MG63 (cell line): ENCODE results near the gene DCUN1D2. TPM values are rescaled to one million over a fixed set of nuclear protein-coding genes. Genes with fewer than 3 reads are reported as not detected.

Experiments
- DNase-seq: peaks from one replicate; pipeline ENCODE4 v3.0.0-alpha.2; 2020
- H3K27me3 ChIP-seq: fragments of 250-450 bp; sonication (Bioruptor Pico); 2 replicates; pipeline ENCODE4 v1.5.1; 2020; ENCODE audit warnings: mild to moderate bottlenecking, moderate library complexity
- H3K36me3 ChIP-seq: fragments of 250-450 bp; sonication (Bioruptor Pico); 2 replicates; pipeline ENCODE4 v1.5.1; 2020; ENCODE audit warnings: mild to moderate bottlenecking, moderate library complexity
- H3K4me3 ChIP-seq: fragments of 250-450 bp; sonication (Bioruptor Pico); 2 replicates; pipeline ENCODE4 v1.5.1; 2020; ENCODE audit warnings: mild to moderate bottlenecking, moderate library complexity
- H3K9me3 ChIP-seq: fragments of 250-450 bp; sonication (Bioruptor Pico); 2 replicates; pipeline ENCODE4 v1.5.1; 2020; ENCODE audit warnings: mild to moderate bottlenecking, moderate library complexity
- total RNA-seq: library from RNA; depleted of rRNA; stranded (reverse); fragments of >200 nt; shearing (Covaris generic); gene quantifications from 2 replicates; pipeline ENCODE4 v1.2.3, GENCODE V29; 2014; ENCODE audit warnings: low replicate concordance

DCUN1D2 gene
- total RNA-seq, 1 experiment from 2014 or later: 6.8 TPM

DNA sequence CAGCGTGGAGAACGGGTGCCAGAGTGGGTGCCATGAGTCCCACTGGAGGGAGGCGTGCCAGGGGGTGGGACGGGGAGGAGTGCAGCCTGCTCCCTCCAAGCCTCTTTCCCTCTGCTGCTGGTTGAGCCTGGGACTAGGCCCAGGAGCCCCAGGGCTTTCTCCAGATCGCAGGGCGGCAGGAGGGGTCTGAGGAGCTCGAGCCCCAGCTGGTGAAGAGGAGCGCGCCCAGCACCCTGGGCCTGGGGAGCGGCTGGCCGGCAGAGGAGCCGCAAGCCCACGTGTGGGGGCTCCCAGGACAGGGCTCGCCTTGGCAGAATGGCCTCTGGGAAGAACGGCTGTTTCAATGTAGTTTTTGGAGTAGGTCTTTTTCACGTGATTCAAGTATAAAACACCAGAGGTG lies 12.2 kb upstream of the DCUN1D2 start:
- Histone ChIP-seq H3K36me3 (peaks cover 82% of the 10 kb centered on the region), H3K27me3 (no peaks in the 10 kb centered on the region), H3K4me3 (no peak overlapping the region), H3K9me3 (no peaks in the 10 kb centered on the region)
- no peak for DNase-seq

DNA sequence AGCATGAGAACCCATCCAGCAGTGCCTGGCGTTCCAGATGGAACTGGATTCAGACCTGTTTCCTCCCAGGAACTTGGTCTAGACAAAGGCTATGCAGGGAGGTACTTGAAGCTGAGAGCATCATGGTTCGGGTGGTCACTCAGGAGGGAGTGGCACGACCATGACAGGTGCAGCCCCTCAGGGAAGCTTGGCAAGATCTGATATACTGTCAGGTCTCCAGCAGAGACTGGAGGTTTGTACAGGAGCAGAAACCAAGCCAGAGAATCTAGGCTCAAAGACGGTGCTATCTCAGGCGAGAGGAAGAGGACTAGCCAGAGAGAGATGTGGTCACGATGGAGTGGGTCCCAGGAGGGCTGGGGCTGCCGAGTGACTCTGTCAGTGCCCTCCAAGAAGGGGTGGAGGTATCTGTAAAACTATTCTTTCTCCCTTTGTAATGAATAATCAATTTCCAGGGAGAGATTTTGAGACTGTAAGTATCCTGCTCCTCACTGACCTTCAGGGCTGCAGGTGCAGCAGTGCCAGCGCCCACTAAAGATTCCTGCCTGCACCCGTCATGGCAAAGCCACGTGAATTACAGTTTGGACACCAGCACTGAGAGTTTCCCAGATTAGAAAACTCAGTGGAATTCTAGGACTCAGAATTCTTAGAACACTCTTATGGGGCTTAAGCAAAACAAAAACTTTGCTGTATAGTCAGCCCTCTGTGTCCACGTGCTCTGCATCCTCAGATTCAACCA lies 10.2 kb upstream of the DCUN1D2 start:
- Histone ChIP-seq H3K36me3 (peaks cover 93% of the 10 kb centered on the region), H3K9me3 (no peaks in the 10 kb centered on the region), H3K4me3 (no peak overlapping the region)

DNA sequence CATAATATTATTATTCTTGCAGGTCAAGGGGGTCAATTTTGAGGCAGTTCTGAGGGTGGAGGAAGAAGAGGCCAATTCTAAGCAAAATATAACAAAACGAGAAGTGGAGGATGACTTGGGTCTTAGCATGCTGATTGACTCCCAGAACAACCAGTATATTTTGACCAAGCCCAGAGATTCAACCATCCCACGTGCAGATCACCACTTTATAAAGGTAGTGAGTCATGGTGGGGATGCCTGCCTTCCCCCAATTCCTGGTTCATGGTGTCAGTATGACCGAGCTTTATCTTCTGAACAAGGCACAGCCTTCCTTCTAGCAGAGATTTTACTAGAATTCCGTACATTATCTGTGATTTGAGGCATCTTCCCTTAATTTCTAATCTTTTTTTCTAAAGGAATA lies 9.4 kb upstream of the DCUN1D2 start:
- H3K36me3 ChIP-seq: peaks cover 96% of the 10 kb centered on the region
- no peak for DNase-seq

More for the DNA sequence above, 10.2 kb upstream of the DCUN1D2 start:
- H3K27me3 ChIP-seq: no peaks in the 10 kb centered on the region
- no peak for DNase-seq

DNA sequence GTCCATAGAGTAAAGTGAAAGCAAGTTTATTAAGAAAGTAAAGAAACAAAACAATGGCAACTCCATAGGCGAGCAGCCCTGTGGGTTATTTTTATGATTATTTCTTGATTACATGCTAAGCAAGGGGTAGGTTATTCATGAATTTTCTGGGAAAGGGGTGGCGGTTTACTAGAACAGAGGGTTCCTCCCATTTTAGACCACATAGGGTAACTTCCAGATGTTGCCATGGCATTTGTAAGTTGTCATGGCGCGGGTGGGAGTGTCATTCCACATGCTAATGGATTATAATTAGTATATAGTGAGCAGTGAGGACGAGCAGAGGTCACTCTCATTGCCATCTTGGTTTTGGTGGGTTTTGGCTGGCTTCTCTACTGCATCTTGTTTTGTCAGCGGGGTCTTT lies 8.4 kb upstream of the DCUN1D2 start:
- no peaks in the 10 kb centered on the region for H3K9me3 ChIP-seq
- H3K27me3 ChIP-seq: no peaks in the 10 kb centered on the region
- peaks cover 95% of the 10 kb centered on the region for H3K36me3 ChIP-seq
- DNase-seq: no peak
- no peak overlapping the region for H3K4me3 ChIP-seq

More for the DNA sequence above, 9.4 kb upstream of the DCUN1D2 start:
- Histone ChIP-seq H3K4me3 (no peak overlapping the region), H3K9me3 (no peaks in the 10 kb centered on the region), H3K27me3 (no peaks in the 10 kb centered on the region)

DNA sequence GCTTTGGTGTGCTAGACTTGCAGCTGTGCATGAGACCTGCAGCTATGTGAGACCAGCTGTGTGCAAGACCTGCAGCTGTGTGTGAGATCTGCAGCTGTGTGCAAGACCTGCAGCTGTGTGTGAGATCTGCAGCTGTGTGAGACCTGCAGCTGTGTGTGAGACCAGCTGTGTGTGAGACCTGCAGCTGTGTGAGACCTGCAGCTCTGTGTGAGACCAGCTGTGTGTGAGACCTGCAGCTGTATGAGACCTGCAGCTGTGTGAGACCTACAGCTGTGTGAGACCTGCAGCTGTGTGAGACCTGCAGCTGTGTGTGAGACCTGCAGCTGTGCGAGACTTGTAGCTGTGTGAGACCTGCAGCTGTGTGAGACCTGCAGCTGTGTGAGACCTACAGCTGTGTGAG lies 6.7 kb upstream of the DCUN1D2 start:
- peaks cover 84% of the 10 kb centered on the region for H3K36me3 ChIP-seq
- no peaks in the 10 kb centered on the region for H3K27me3 ChIP-seq
- H3K9me3 ChIP-seq: no peaks in the 10 kb centered on the region
- no peak overlapping the region for H3K4me3 ChIP-seq
- DNase-seq: no peak

DNA sequence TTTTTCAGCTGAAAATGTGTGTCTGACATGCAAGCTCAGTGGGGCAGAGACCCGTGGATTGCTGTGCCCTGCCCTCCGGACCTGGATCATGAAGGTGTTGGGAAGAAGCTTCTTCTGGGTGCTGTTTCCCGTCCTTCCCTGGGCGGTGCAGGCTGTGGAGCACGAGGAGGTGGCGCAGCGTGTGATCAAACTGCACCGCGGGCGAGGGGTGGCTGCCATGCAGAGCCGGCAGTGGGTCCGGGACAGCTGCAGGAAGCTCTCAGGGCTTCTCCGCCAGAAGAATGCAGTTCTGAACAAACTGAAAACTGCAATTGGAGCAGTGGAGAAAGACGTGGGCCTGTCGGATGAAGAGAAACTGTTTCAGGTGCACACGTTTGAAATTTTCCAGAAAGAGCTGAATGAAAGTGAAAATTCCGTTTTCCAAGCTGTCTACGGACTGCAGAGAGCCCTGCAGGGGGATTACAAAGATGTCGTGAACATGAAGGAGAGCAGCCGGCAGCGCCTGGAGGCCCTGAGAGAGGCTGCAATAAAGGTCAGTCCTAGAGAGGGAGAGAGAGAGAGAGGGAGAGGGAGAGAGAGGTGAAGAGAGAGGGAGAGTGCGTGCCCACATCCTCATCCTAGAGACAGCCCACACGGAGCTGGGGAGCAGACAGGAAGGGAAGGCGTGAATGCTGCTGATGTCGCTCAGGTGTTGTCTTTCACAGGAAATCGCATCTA lies 5.1 kb upstream of the DCUN1D2 start:
- Histone ChIP-seq H3K9me3 (no peaks in the 10 kb centered on the region), H3K27me3 (no peaks in the 10 kb centered on the region), H3K4me3 (no peak overlapping the region), H3K36me3 (peaks cover 71% of the 10 kb centered on the region)
- DNase-seq: no peak

DNA sequence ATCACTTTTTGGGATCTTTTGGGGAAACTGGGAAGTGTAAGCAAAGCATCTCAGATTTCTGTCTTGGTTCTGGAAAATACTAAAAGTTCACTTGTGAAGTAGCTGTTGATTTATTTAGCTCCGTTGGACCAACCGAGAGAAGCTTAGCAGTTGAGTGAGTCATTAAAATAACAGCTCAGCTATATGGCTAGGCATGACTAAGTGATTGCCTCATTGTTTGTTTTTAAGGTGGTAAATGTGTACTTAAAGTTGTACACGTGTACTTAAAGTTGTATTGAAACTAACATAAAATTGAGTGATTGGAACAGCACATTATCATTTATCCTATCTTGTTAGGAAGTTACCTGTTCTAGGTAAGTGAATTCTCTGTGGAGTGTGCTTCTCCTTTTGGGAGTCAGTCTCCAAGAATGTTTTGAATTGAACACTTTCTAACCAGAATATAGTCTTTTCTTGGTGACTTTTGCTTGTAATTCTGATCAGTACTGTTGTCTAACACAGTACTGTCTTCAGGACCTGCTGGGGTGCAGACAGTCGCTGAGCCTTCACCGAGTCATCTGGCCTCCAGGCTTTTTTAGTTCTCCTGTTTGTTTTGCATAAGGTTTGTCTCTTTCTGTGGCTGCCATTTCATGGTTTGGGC lies 2.9 kb upstream of the DCUN1D2 start:
- Histone ChIP-seq H3K27me3 (no peaks in the 10 kb centered on the region), H3K36me3 (peaks cover 50% of the 10 kb centered on the region), H3K9me3 (no peaks in the 10 kb centered on the region), H3K4me3 (peak overlapping the region; percentile 88)
- DNase-seq: peak; percentile 25

DNA sequence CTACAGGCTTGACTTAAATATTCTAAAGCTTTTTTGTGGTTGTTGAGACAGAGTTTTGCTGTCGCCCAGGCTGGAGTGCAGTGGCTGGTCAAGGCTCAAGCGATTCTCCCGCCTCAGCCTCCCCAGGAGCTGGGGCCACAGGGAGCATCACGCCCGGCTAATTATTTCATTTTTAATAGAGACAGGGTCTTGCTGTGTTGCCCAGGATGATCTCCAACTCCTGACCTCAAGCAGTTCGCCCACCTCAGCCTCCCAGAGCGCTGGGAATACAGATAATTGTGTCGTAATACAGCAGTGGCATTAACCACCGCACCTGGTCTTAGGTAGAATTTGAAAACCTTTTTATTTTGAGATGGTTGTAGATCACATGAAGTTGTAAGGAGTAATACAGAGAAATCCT lies 1.5 kb upstream of the DCUN1D2 start:
- H3K9me3 ChIP-seq: no peaks in the 10 kb centered on the region
- DNase-seq: no peak

DNA sequence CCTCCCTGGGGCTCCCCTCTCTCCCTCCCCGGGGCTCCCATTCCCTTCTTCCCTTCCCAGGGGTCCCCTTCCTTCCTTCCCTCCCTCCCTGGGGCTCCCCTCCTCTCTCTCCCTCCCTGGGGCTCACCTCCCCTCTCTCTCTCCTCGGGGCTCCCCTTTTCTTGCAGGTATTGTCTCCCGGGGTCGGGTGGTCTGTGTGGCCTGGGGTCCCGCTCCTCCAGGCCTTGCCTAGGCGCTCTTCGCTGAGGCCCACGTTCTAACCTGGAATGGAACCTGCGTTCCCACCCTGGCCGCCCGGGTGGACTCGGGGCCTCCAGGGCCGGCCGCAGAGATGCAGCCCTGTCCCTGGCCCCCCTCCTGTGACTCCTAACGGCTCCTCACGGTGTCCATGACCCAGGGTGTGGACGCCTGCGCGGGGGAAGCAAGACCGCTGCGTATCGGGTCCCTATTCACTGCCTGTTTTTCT lies 940 bp upstream of the DCUN1D2 start:
- no peaks in the 10 kb centered on the region for H3K9me3 ChIP-seq

More for the DNA sequence above, 1.5 kb upstream of the DCUN1D2 start:
- H3K36me3 ChIP-seq: peaks cover 42% of the 10 kb centered on the region
- no peaks in the 10 kb centered on the region for H3K27me3 ChIP-seq
- H3K4me3 ChIP-seq: peak overlapping the region; percentile 88

DNA sequence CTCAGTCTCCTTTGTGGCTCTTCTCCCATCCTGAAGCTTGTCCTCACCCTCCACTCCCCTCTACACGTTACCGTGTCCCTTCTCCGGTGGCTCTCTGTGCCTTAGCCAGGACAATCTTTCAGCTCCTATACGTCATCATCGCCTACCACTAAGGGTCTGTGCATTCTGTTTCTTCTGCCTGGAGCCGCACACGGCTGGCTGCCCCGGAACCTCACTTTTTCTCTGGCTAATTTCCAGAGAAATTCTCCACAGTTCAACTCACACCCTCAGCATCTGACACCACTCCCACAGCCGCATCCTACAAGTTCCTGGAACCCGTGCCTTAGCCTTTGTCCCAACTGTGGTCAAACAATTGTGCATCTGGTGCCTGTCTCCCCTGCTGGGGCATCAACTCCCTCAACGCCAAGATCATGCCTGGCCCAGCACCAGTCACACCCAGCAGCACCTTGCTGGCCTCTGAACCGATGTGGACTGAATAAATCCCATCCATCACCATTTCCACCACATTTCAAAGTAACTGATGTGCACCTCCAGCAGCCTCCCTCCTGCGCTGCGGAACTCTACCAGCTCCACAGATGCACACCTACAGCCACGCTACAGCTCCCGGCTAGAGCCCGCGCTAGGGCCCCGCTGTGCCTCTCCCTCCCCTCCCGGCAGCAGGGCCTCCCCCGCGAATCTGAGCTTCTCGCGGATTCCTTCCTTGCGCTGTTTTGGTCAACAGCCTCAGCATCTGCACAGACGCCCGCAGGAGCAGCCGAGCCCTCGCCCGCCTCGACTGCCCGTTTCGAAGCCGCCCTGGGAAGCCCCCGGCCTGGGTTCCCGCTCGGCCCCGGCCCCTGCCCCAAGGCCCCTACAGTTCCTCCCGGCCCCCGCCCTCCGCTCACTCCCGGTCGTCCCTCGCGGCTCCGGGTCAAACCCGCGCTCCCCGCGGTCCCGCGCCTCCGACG lies 689 bp downstream of the DCUN1D2 start:
- no peaks in the 10 kb centered on the region for H3K9me3 ChIP-seq
- DNase-seq: peak; percentile 39
- H3K36me3 ChIP-seq: peaks cover 20% of the 10 kb centered on the region
- H3K4me3 ChIP-seq: peak overlapping the region; percentile 88
- H3K27me3 ChIP-seq: no peaks in the 10 kb centered on the region

More for the DNA sequence above, 940 bp upstream of the DCUN1D2 start:
- Histone ChIP-seq H3K36me3 (peaks cover 37% of the 10 kb centered on the region), H3K27me3 (no peaks in the 10 kb centered on the region), H3K4me3 (peak overlapping the region; percentile 88)
- DNase-seq: peak; percentile 43

DNA sequence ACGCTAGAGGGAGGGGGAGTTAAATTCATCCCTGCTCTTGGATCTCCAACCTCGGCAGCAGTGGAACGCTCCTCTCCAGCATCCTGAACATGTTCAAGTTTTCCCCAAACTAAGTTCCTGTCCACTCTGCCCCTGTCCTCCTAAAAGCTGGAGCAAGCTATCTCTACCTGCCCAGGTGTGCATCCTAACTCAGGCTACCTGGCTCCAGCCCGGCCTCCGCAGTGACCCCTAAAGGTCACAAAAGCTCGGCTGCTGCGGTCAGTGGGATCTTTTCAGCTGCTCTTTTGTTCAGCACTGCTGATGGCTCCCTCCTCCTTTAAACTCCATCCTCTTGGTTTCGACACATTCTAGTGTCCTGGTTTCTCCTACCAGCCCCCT lies 1.4 kb downstream of the DCUN1D2 start:
- H3K9me3 ChIP-seq: no peaks in the 10 kb centered on the region
- H3K27me3 ChIP-seq: no peaks in the 10 kb centered on the region
- H3K4me3 ChIP-seq: peak overlapping the region; percentile 88
- no peak for DNase-seq
- H3K36me3 ChIP-seq: peaks cover 15% of the 10 kb centered on the region

DNA sequence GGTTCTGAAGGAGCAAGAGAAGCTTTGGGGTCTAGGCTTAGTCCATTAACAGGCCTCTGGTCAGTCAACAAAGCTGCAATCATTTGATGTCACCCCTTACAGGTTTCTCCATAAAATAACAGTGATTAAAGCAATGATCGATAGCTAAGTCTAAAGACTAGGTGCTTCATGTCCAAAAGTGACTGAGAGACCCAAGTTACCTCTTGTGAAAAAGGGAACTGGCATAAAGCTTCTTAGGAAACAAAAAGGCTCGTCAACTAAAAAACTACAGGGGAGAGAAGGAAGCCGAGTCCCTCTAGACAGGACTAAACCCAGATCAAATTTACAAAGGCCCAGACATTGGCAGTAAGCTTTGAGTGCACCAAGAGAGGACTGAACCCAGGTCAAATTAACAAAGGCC lies 2.2 kb downstream of the DCUN1D2 start:
- Histone ChIP-seq H3K4me3 (no peak overlapping the region), H3K36me3 (peaks cover 11% of the 10 kb centered on the region), H3K27me3 (no peaks in the 10 kb centered on the region), H3K9me3 (no peaks in the 10 kb centered on the region)
- DNase-seq: no peak

DNA sequence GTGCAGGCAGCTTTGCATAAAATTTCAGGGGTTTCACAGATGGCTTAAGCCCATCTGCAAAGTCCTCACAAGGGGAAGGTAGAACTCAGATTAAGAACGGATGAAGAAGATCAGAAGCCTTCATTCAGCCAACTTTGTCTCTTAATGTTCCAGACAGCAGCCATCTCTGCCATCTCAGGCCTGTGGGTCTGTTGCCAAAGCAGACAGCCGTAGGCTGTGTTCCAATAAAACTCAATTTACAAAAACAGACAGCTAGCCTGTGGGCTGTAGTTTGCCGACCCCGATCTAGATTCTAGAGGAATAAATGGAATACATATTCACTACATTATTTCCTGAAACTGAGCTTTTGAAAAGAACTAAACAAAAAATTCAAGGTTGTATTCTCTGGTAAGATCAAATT lies 3.8 kb downstream of the DCUN1D2 start:
- H3K9me3 ChIP-seq: no peaks in the 10 kb centered on the region
- H3K27me3 ChIP-seq: no peaks in the 10 kb centered on the region
- DNase-seq: no peak
- H3K4me3 ChIP-seq: no peak overlapping the region
- peaks cover 5% of the 10 kb centered on the region for H3K36me3 ChIP-seq

DNA sequence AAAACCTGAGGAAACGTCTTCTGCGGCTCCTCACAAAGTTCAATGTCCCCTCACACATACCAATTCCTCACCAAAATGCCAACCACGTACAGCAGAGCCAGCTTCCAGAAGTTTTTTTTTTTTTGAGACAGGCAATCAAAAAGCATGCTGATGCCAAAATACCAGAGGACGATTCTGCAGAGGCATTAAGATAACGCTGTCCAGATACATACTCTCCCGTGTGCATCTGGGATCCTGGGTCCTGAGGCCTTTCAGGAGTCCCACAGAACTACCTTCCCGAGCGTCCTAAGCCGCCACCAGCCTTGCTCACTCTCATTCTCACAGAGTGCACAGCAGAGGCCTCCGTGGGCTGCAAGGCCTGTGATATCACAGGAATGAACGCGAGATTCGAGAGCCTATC lies 5.0 kb downstream of the DCUN1D2 start:
- no peak for DNase-seq
- Histone ChIP-seq H3K9me3 (no peaks in the 10 kb centered on the region), H3K27me3 (no peaks in the 10 kb centered on the region), H3K36me3 (peaks cover 8% of the 10 kb centered on the region), H3K4me3 (no peak overlapping the region)

DNA sequence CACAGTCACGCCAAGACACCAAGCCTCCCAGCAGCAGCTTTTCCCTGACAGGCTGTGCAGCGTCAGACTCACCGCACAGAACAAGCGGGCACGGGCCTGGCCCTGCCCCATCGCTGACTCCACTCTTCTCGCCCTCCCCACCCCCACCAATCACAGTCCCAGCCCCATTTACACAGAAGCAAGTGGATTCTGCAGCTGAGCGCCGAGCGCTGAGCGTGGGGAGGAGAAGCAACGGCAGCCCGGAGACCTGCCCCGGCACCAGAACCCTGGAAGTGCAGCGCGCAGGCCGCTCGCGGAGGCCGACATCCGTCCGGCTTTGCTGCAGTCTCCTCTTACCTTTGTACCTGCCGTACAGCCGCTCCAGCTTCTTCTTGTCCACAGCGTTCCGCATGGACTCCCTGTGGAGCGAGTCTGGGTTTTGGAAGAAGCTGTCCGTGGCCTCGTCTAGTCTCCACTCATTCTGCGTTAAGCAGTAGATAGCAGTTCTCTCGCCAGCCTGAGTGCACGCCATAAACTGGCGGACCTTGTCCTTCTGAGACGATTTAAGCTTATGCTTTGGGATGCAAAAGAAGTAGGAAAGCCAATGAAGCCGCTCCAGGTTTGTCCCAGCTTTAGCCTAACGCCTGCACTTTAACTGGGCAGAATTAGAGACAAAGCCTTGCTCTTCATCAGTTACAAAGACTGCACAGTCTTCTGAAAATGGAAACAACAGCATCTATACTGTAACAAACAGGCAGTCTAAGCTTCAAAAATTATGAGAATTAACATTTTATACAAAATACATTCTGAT lies 6.8 kb downstream of the DCUN1D2 start:
- Histone ChIP-seq H3K4me3 (no peak overlapping the region), H3K36me3 (peaks cover 18% of the 10 kb centered on the region)
- no peak for DNase-seq

DNA sequence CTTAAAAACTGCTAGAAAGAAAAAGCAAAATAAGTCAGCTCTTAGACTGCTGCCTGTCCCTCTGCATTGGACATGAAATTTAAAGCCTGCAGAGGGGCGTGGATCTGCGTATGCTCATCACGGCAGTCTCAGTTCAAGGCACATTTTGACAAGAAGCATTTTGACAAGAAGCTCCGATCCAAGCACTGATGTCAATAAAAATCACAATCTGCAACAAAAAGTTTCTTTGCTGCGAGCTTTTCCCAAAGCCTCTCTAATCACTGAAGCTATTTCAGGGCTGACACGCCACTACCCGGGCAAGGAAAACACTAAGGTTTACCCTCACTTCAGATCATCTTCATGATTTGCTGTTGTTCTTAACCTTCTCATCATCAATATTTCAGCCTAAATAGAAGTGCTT lies 7.4 kb downstream of the DCUN1D2 start:
- Histone ChIP-seq H3K36me3 (peaks cover 19% of the 10 kb centered on the region), H3K9me3 (no peaks in the 10 kb centered on the region), H3K27me3 (no peaks in the 10 kb centered on the region), H3K4me3 (no peak overlapping the region)
- no peak for DNase-seq

More for the DNA sequence above, 6.8 kb downstream of the DCUN1D2 start:
- no peaks in the 10 kb centered on the region for H3K27me3 ChIP-seq
- no peaks in the 10 kb centered on the region for H3K9me3 ChIP-seq
